GM23338 (cell line): ENCODE results near the gene ZNF394. TPM values are rescaled to one million over a fixed set of nuclear protein-coding genes. Genes with fewer than 3 reads are reported as not detected.
A peak's percentile ranks its signal among the peaks of the same experiment; 100 is the strongest.

Experiments
- ATAC-seq: fragments of 200-7000 bp; cut with Tn5 transposase; 3 replicates; pipeline ENCODE4 v1.9.1; 2020
- DNase-seq: peaks from one replicate; pipeline ENCODE4 v3.0.0-alpha.2; 2015; ENCODE audit warnings: low spot score
- H2AFZ ChIP-seq: fragments of 200-600 bp; sonication (generic); 2 replicates; pipeline ENCODE4 v1.8.0; 2016; ENCODE audit warnings: antibody characterized with exemption, mild to moderate bottlenecking, moderate library complexity
- H3F3A ChIP-seq: fragments of 200-600 bp; sonication (generic); replicated peaks from 2 replicates; pipeline ENCODE4 v1.8.0; 2017; ENCODE audit warnings: antibody characterized with exemption, mixed run types, low read depth
- H3K27ac ChIP-seq: fragments of 200-600 bp; sonication (generic); 2 replicates; pipeline ENCODE4 v1.6.1; 2016; ENCODE audit warnings: low read depth
- H3K27me3 ChIP-seq: fragments of 200-600 bp; sonication (generic); 2 replicates; pipeline ENCODE4 v1.8.0; 2016; ENCODE audit warnings: mild to moderate bottlenecking, mixed run types, moderate library complexity; ENCODE audit not compliant: insufficient read depth
- H3K36me3 ChIP-seq: fragments of 200-600 bp; sonication (generic); 2 replicates; pipeline ENCODE4 v1.8.0; 2016; ENCODE audit warnings: mild to moderate bottlenecking; ENCODE audit not compliant: insufficient read depth
- H3K4me1 ChIP-seq: fragments of 200-600 bp; sonication (generic); 2 replicates; pipeline ENCODE4 v1.8.0; 2016; ENCODE audit warnings: mild to moderate bottlenecking, moderate library complexity; ENCODE audit not compliant: insufficient read depth
- H3K4me2 ChIP-seq: fragments of 200-600 bp; sonication (generic); 2 replicates; pipeline ENCODE4 v1.7.1; 2017; ENCODE audit warnings: mixed run types
- H3K4me3 ChIP-seq: fragments of 200-600 bp; sonication (generic); 2 replicates; pipeline ENCODE4 v1.6.1; 2016; ENCODE audit warnings: mixed run types
- H3K79me2 ChIP-seq: fragments of 200-600 bp; sonication (generic); replicated peaks from 2 replicates; pipeline ENCODE4 v1.8.0; 2017; ENCODE audit warnings: mild to moderate bottlenecking; ENCODE audit not compliant: insufficient read depth
- H3K9me2 ChIP-seq: fragments of 200-600 bp; sonication (generic); 2 replicates; pipeline ENCODE4 v1.8.0; 2017; ENCODE audit not compliant: insufficient read depth
- H4K20me1 ChIP-seq: fragments of 200-600 bp; sonication (generic); replicated peaks from 2 replicates; pipeline ENCODE4 v1.8.0; 2017; ENCODE audit warnings: mild to moderate bottlenecking; ENCODE audit not compliant: insufficient read depth
- H3K27ac Mint-ChIP-seq: 2 replicates; pipeline ENCODE4 v1.8.0; 2020; ENCODE audit warnings: inconsistent platforms, mild to moderate bottlenecking, moderate library complexity, mixed read lengths
- H3K27me3 Mint-ChIP-seq: 3 replicates; pipeline ENCODE4 v1.8.0; 2022; ENCODE audit warnings: low read depth, mild to moderate bottlenecking, moderate library complexity, mixed read lengths, inconsistent platforms; ENCODE audit not compliant: insufficient read depth, poor library complexity
- H3K36me3 Mint-ChIP-seq: 3 replicates; pipeline ENCODE4 v1.8.0; 2021; ENCODE audit warnings: low read depth, mild to moderate bottlenecking, inconsistent platforms, moderate library complexity, mixed read lengths
- H3K4me1 Mint-ChIP-seq: 3 replicates; pipeline ENCODE4 v1.8.0; 2020; ENCODE audit warnings: mild to moderate bottlenecking, inconsistent platforms, mixed read lengths
- H3K4me3 Mint-ChIP-seq: 3 replicates; pipeline ENCODE4 v1.8.0; 2021; ENCODE audit warnings: moderate library complexity, mild to moderate bottlenecking, inconsistent platforms, mixed read lengths
- H3K9me3 Mint-ChIP-seq: 3 replicates; pipeline ENCODE4 v1.8.0; 2020; ENCODE audit warnings: moderate library complexity, mild to moderate bottlenecking, inconsistent platforms, mixed read lengths
- CREB1 ChIP-seq: fragments of 250-450 bp; sonication (Bioruptor Pico); IDR thresholded peaks from 2 replicates; pipeline ENCODE4 v1.5.0; 2020; ENCODE audit warnings: low read depth, mild to moderate bottlenecking, moderate library complexity
- CTCF ChIP-seq, 2 experiments: fragments of 200-600 bp in 1 of 2; sonication (generic) in 1 of 2; conservative IDR thresholded peaks; 2 replicates each; pipeline versions ENCODE4 v1.5.1 to v1.6.1; 2016 to 2017; ENCODE audit warnings: antibody characterized with exemption in 2 of 2, low read depth in 2 of 2, mild to moderate bottlenecking in 2 of 2, moderate library complexity in 1 of 2
- ETS1 ChIP-seq: IDR thresholded peaks from 2 replicates; pipeline ENCODE4 v1.6.1; 2016; ENCODE audit warnings: antibody characterized with exemption
- EZH2 ChIP-seq: fragments of 200-600 bp; sonication (generic); IDR thresholded peaks from one replicate; pipeline ENCODE4 v1.8.0; 2017; ENCODE audit warnings: antibody characterized with exemption, mild to moderate bottlenecking, low read depth; ENCODE audit not compliant: unreplicated experiment
- EZH2phosphoT487 ChIP-seq: fragments of 200-600 bp; sonication (generic); IDR thresholded peaks from one replicate; pipeline ENCODE4 v1.8.1; 2018; ENCODE audit warnings: antibody characterized with exemption; ENCODE audit not compliant: unreplicated experiment
- JUNB ChIP-seq: IDR thresholded peaks from one replicate; pipeline ENCODE4 v1.6.1; 2016; ENCODE audit warnings: antibody characterized with exemption; ENCODE audit not compliant: unreplicated experiment
- NANOG ChIP-seq: IDR thresholded peaks from 2 replicates; pipeline ENCODE4 v1.6.1; 2016; ENCODE audit warnings: antibody characterized with exemption, borderline replicate concordance
- REST ChIP-seq: IDR thresholded peaks from one replicate; pipeline ENCODE4 v1.6.1; 2018; ENCODE audit warnings: antibody characterized with exemption; ENCODE audit not compliant: unreplicated experiment
- STAT1 ChIP-seq: IDR thresholded peaks from one replicate; pipeline ENCODE4 v1.6.1; 2016; ENCODE audit warnings: antibody characterized with exemption; ENCODE audit not compliant: unreplicated experiment
- ZNF331 ChIP-seq: fragments of 250-450 bp; sonication (Bioruptor Pico); IDR thresholded peaks from 2 replicates; pipeline ENCODE4 v1.5.0; 2020; ENCODE audit warnings: low read depth, mild to moderate bottlenecking, moderate library complexity
- ZNF462 ChIP-seq: fragments of 250-450 bp; sonication (Bioruptor Pico); IDR thresholded peaks from 2 replicates; pipeline ENCODE4 v1.5.0; 2020; ENCODE audit warnings: mild to moderate bottlenecking, moderate library complexity
- polyA plus RNA-seq: library from polyadenylated mRNA; unstranded; fragments of >200 nt; fragmentation: Nextera tagmentation; extraction: Ambion mirVana; gene quantifications from 2 replicates; pipeline ENCODE4 v1.2.1, GENCODE V29; 2016
- total RNA-seq: library from RNA; depleted of rRNA; stranded (reverse); fragments of >200 nt; shearing (Covaris generic); gene quantifications from 2 replicates; pipeline ENCODE4 v1.2.3, GENCODE V29; 2014

The ZNF394 gene
- total and polyA plus RNA-seq, 2 experiments from 2014 or later = 12.6 to 26.9 TPM

- peak; percentile 85 for ATAC-seq
Observed at GRCh38 chr7:99504281-99504602, 4.2 kb upstream of the ZNF394 start.

More at GRCh38 chr7:99504281-99504602, 4.2 kb upstream of the ZNF394 start:
- Histone ChIP-seq H3K4me1 (peaks cover 17% of the 10 kb centered on the region), H3K9me2 (no peaks in the 10 kb centered on the region), H3K79me2 (peaks cover 51% of the 10 kb centered on the region), H3K4me3 (peak overlapping the region; percentile 88), H3F3A (peaks cover 21% of the 10 kb centered on the region; the same call in 1 of the 2 replicates), H3K27ac (peak overlapping the region; percentile 63; the same call in 1 of the 2 replicates), H3K27me3 (no peaks in the 10 kb centered on the region), H2AFZ (peak overlapping the region; percentile 98; the same call in 1 of the 2 replicates), H3K4me2 (peak overlapping the region; percentile 85; the same call in 1 of the 2 replicates), H3K36me3 (no peaks in the 10 kb centered on the region), H4K20me1 (peaks cover 3% of the 10 kb centered on the region; the same call in 1 of the 2 replicates)
- Mint-ChIP-seq H3K4me3 (peak overlapping the region; percentile 91), H3K36me3 (peaks cover 14% of the 10 kb centered on the region), H3K4me1 (peaks cover 14% of the 10 kb centered on the region), H3K27ac (peak overlapping the region; percentile 98), H3K9me3 (peaks cover 9% of the 10 kb centered on the region; the same call in 1 of the 3 replicates), H3K27me3 (peaks cover 9% of the 10 kb centered on the region)
- peak; percentile 100 for DNase-seq
- TF ChIP-seq ZNF331 = no peak
- TF ChIP-seq JUNB = no peak
- no peak for TF ChIP-seq CTCF (conservative IDR thresholded peaks at IDR 0.05; ENCODE audit: low read depth in 2 of 2)
- no peak for TF ChIP-seq ETS1
- no peak for TF ChIP-seq STAT1
- TF ChIP-seq EZH2phosphoT487 = no peak
- TF ChIP-seq ZNF462 (CRISPR knock-in tag) = no peak
- TF ChIP-seq NANOG = no peak
- TF ChIP-seq EZH2 = no peak
- TF ChIP-seq CREB1 (CRISPR knock-in tag) = no peak
- no peak for TF ChIP-seq REST
